HepG2 (cell line): ENCODE measurements around the gene TUBB2B. TPM values are rescaled to one million over a fixed set of nuclear protein-coding genes. Genes with fewer than 3 reads are reported as not detected.

ENCODE experiments used
- ARNT ChIP-seq: fragments of 450-650 bp; IDR thresholded peaks from 2 replicates; pipeline ENCODE4 v1.6.1; 2017
- CEBPB ChIP-seq: IDR thresholded peaks from 2 replicates; pipeline ENCODE4 v1.6.1; 2011; ENCODE audit warnings: low read depth, low read length, improper control_type of control experiment, borderline replicate concordance
- FOXK1 ChIP-seq: sonication (generic); formaldehyde crosslinking; IDR thresholded peaks from 2 replicates; pipeline ENCODE4 v1.4.0; 2020; ENCODE audit warnings: low read depth, missing genetic modification reagents, borderline replicate concordance
- HMG20A ChIP-seq: IDR thresholded peaks from 2 replicates; pipeline ENCODE4 v1.6.1; 2016; ENCODE audit warnings: borderline replicate concordance
- HNF4A ChIP-seq: sonication (generic); formaldehyde crosslinking; IDR thresholded peaks from 2 replicates; pipeline ENCODE4 v1.4.0; 2020; ENCODE audit warnings: missing genetic modification reagents
- HNRNPH1 ChIP-seq: fragments of 200-400 bp; formaldehyde crosslinking; optimal IDR thresholded peaks from 2 replicates; pipeline ENCODE3; 2017; ENCODE audit warnings: mild to moderate bottlenecking, low read depth, low read length
- IKZF4 ChIP-seq: sonication (generic); formaldehyde crosslinking; IDR thresholded peaks from 2 replicates; pipeline ENCODE4 v1.5.1; 2020; ENCODE audit warnings: borderline replicate concordance, mild to moderate bottlenecking, low read depth, missing genetic modification reagents; ENCODE audit errors: not compliant biosample characterization
- JUNB ChIP-seq: sonication (generic); formaldehyde crosslinking; IDR thresholded peaks from 2 replicates; pipeline ENCODE4 v1.8.0; 2022; ENCODE audit warnings: missing genetic modification reagents, mild to moderate bottlenecking, borderline replicate concordance
- KDM3A ChIP-seq: IDR thresholded peaks from 2 replicates; pipeline ENCODE4 v1.6.1; 2018; ENCODE audit warnings: low read depth, missing compliant biosample characterization
- KDM4B ChIP-seq: sonication (generic); formaldehyde crosslinking; IDR thresholded peaks from 2 replicates; pipeline ENCODE4 v1.4.0; 2020; ENCODE audit warnings: missing genetic modification reagents
- KLF11 ChIP-seq: IDR thresholded peaks from 2 replicates; pipeline ENCODE4 v1.6.1; 2016; ENCODE audit warnings: missing compliant biosample characterization
- MTF1 ChIP-seq: sonication (generic); formaldehyde crosslinking; IDR thresholded peaks from 2 replicates; pipeline ENCODE4 v1.5.0; 2020; ENCODE audit warnings: missing genetic modification reagents
- NR2F2 ChIP-seq: IDR thresholded peaks from 2 replicates; pipeline ENCODE4 v1.6.1; 2012; ENCODE audit warnings: low read depth, inconsistent platforms, borderline replicate concordance
- PHB2 ChIP-seq: fragments of 450-650 bp; IDR thresholded peaks from 2 replicates; pipeline ENCODE4 v1.6.1; 2018; ENCODE audit not compliant: partially characterized antibody
- RAD51 ChIP-seq: fragments of 450-650 bp; IDR thresholded peaks from 2 replicates; pipeline ENCODE4 v1.6.1; 2016; ENCODE audit warnings: borderline replicate concordance
- SNRNP70 ChIP-seq: fragments of 200-400 bp; formaldehyde crosslinking; IDR thresholded peaks from 2 replicates; pipeline ENCODE4 v1.6.1; 2017; ENCODE audit warnings: mild to moderate bottlenecking, low read depth, low read length, moderate library complexity
- SSRP1 ChIP-seq: IDR thresholded peaks from 2 replicates; pipeline ENCODE4 v1.6.1; 2016; ENCODE audit warnings: control low read depth
- WIZ ChIP-seq: sonication (generic); formaldehyde crosslinking; IDR thresholded peaks from 2 replicates; pipeline ENCODE4 v1.5.1; 2020; ENCODE audit warnings: mild to moderate bottlenecking, missing genetic modification reagents
- XBP1 ChIP-seq: sonication (generic); formaldehyde crosslinking; IDR thresholded peaks from 2 replicates; pipeline ENCODE4 v1.5.0; 2020; ENCODE audit warnings: missing genetic modification reagents
- ZFP36L2 ChIP-seq: sonication (generic); formaldehyde crosslinking; IDR thresholded peaks from 2 replicates; pipeline ENCODE4 v1.4.0; 2020; ENCODE audit warnings: missing genetic modification reagents
- ZNF207 ChIP-seq: fragments of 450-650 bp; IDR thresholded peaks from 2 replicates; pipeline ENCODE4 v1.6.1; 2016; ENCODE audit warnings: antibody characterized with exemption, borderline replicate concordance
- ZNF230 ChIP-seq: sonication (generic); formaldehyde crosslinking; IDR thresholded peaks from 2 replicates; pipeline ENCODE4 v1.4.0; 2020; ENCODE audit warnings: mild to moderate bottlenecking, missing genetic modification reagents
- ZNF282 ChIP-seq: fragments of 450-650 bp; IDR thresholded peaks from 2 replicates; pipeline ENCODE4 v1.6.1; 2018; ENCODE audit not compliant: partially characterized antibody
- ZNF558 ChIP-seq: sonication (generic); formaldehyde crosslinking; IDR thresholded peaks from 2 replicates; pipeline ENCODE4 v1.9.0; 2022; ENCODE audit warnings: mild to moderate bottlenecking, missing genetic modification reagents, borderline replicate concordance
- ZNF629 ChIP-seq: sonication (generic); formaldehyde crosslinking; conservative IDR thresholded peaks from 2 replicates; pipeline ENCODE4 v1.5.0; 2020; ENCODE audit warnings: missing genetic modification reagents
- ZNF678 ChIP-seq: sonication (generic); formaldehyde crosslinking; IDR thresholded peaks from 2 replicates; pipeline ENCODE4 v1.4.0; 2020; ENCODE audit warnings: mild to moderate bottlenecking, missing genetic modification reagents
- ZNF7 ChIP-seq: IDR thresholded peaks from 2 replicates; pipeline ENCODE4 v1.6.1; 2016; ENCODE audit warnings: missing biosample characterization, missing genetic modification reagents
- polyA plus RNA-seq, 8 experiments: library from polyadenylated mRNA; depleted of rRNA in 3 of 8; stranded (reverse) in 7 of 8; unstranded in 1 of 8; fragments of >200 nt; fragmentation: Illumina TruSeq in 4 of 8; extraction: Trizol in 4 of 8; gene quantifications; 2 replicates each; pipeline versions ENCODE4 v1.2.1 to v1.2.3, GENCODE V29; 2011 to 2016; ENCODE audit warnings: low read depth in 4 of 8, missing spikeins in 1 of 8, mixed read lengths in 1 of 8; ENCODE audit not compliant: insufficient read depth in 1 of 8
- total RNA-seq, 5 experiments: library from RNA; depleted of rRNA; stranded (reverse); fragments of >200 nt; fragmentation: Illumina TruSeq; extraction: Trizol; gene quantifications; 2 replicates each; pipeline ENCODE4 v1.2.3, GENCODE V29; 2016; ENCODE audit warnings: low read depth in 1 of 5
- TF ChIP-seq, protein P1 (sequence below): sonication (generic); formaldehyde crosslinking; IDR thresholded peaks from 2 replicates; pipeline ENCODE4 v1.4.0; 2020; ENCODE audit warnings: mild to moderate bottlenecking, missing genetic modification reagents
- TF ChIP-seq, protein P2 (sequence below): sonication (generic); formaldehyde crosslinking; conservative IDR thresholded peaks from 2 replicates; pipeline ENCODE4 v1.8.0; 2022; ENCODE audit warnings: missing genetic modification reagents
- TF ChIP-seq, protein P3 (sequence below): IDR thresholded peaks from 2 replicates; pipeline ENCODE4 v1.6.1; 2012; ENCODE audit warnings: low read depth, low read length, improper control_type of control experiment

Gene TUBB2B
- total and polyA plus RNA-seq, 2 of the 13 experiments (the other 11 are each of a cell fraction or from before 2014, with no cell fraction given): 10.3 to 23.6 TPM

DNA sequence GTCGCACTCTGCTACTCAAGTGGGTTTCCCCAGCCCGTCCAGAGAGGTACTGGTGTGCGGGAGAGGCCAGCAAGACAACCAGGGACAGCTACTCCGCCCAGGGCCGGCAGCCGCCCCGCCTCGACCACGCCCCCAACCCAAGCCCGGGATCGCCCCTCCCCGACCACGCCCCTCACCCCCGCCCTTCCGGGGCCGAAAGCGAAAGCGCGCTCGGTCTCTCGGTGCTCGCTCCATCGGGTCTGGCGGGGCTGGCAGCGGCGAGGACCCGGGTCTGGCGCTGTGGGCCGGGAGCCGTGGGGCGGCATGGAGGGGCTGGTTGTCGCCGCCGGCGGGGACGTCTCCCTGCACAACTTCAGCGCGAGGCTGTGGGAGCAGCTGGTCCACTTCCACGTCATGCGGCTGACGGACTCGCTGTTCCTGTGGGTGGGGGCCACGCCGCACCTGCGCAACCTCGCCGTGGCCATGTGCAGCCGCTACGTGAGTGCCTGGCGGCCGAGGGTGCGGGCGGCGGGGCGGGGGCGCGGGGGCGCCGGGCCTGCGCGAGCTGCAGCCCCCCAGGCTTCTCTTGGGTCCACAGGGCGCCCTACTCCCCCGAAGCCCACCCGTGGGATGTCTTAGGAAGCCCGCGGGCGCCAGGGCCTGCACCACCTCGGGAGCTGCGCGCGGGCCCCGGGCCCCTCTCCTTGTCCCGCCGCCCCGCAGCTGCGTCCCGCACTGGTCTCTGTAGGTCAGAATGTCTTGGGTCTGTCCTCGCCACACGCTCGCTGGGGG, 31.5 kb upstream of the TUBB2B start, which contains the start of gene PSMG4 (continued):
- TF ChIP-seq XBP1 (CRISPR knock-in tag): 0 out of 2 replicates have a peak, but pooled peaks have one; percentile 39
- TF ChIP-seq KLF11: no peak
- no peak for TF ChIP-seq PHB2
- no peak for TF ChIP-seq NR2F2
- no peak for TF ChIP-seq CEBPB
- peak; percentile 69 for TF ChIP-seq IKZF4
- TF ChIP-seq MTF1 (CRISPR knock-in tag): no peak; the same call in 1 of the 2 replicates
- TF ChIP-seq, protein P1, sequence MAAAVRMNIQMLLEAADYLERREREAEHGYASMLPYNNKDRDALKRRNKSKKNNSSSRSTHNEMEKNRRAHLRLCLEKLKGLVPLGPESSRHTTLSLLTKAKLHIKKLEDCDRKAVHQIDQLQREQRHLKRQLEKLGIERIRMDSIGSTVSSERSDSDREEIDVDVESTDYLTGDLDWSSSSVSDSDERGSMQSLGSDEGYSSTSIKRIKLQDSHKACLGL (CRISPR knock-in tag): peak; percentile 96
- TF ChIP-seq HNF4A: peak; percentile 12; the same call in 1 of the 2 replicates
- TF ChIP-seq ZNF678 (CRISPR knock-in tag): peak; percentile 82; the same call in 1 of the 2 replicates
- no peak for TF ChIP-seq ZNF7 (CRISPR knock-in tag)
- TF ChIP-seq SSRP1: no peak
- no peak for TF ChIP-seq WIZ (CRISPR knock-in tag)
- no peak for TF ChIP-seq ZNF207
- no peak for TF ChIP-seq JUNB
- peak; percentile 85 for TF ChIP-seq ZNF230 (CRISPR knock-in tag)
- no peak for TF ChIP-seq ZNF282
- TF ChIP-seq FOXK1 (CRISPR knock-in tag): peak; percentile 61
- TF ChIP-seq, protein P2, sequence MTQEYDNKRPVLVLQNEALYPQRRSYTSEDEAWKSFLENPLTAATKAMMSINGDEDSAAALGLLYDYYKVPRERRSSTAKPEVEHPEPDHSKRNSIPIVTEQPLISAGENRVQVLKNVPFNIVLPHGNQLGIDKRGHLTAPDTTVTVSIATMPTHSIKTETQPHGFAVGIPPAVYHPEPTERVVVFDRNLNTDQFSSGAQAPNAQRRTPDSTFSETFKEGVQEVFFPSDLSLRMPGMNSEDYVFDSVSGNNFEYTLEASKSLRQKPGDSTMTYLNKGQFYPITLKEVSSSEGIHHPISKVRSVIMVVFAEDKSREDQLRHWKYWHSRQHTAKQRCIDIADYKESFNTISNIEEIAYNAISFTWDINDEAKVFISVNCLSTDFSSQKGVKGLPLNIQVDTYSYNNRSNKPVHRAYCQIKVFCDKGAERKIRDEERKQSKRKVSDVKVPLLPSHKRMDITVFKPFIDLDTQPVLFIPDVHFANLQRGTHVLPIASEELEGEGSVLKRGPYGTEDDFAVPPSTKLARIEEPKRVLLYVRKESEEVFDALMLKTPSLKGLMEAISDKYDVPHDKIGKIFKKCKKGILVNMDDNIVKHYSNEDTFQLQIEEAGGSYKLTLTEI (CRISPR knock-in tag): no peak
- TF ChIP-seq ZFP36L2: peak; percentile 81; the same call in 1 of the 2 replicates
- no peak; the same call in 1 of the 2 replicates for TF ChIP-seq HMG20A
- peak; percentile 30; the same call in 1 of the 2 replicates for TF ChIP-seq ZNF629 (CRISPR knock-in tag)
- no peak for TF ChIP-seq ARNT
- peak; percentile 65; the same call in 1 of the 2 replicates for TF ChIP-seq KDM4B (CRISPR knock-in tag)
- TF ChIP-seq KDM3A (CRISPR knock-in tag): 0 out of 2 replicates have a peak, but pooled peaks have one; percentile 80
- peak; percentile 35 for TF ChIP-seq HNRNPH1
- no peak for TF ChIP-seq RAD51
- TF ChIP-seq, protein P3, sequence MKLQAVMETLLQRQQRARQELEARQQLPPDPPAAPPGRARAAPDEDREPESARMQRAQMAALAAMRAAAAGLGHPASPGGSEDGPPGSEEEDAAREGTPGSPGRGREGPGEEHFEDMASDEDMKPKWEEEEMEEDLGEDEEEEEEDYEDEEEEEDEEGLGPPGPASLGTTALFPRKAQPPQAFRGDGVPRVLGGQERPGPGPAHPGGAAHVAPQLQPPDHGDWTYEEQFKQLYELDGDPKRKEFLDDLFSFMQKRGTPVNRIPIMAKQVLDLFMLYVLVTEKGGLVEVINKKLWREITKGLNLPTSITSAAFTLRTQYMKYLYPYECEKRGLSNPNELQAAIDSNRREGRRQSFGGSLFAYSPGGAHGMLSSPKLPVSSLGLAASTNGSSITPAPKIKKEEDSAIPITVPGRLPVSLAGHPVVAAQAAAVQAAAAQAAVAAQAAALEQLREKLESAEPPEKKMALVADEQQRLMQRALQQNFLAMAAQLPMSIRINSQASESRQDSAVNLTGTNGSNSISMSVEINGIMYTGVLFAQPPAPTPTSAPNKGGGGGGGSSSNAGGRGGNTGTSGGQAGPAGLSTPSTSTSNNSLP: no peak
- peak; percentile 57; the same call in 1 of the 2 replicates for TF ChIP-seq ZNF558 (CRISPR knock-in tag)
- TF ChIP-seq SNRNP70: no peak
